SK-N-SH treated with all-trans-retinoic acid at 6 μM for 48 hours (cell line): ENCODE data around the gene ABCB11.

ENCODE experiments used
- ATAC-seq: fragments of 200-7000 bp; cut with Tn5 transposase; 3 replicates; pipeline ENCODE4 v1.9.1; 2020; ENCODE audit warnings: mild to moderate bottlenecking, moderate library complexity
- ARNTL ChIP-seq: fragments of 450-650 bp; formaldehyde crosslinking; IDR thresholded peaks from 2 replicates; pipeline ENCODE4 v1.5.0; 2020; ENCODE audit warnings: low read depth, mild to moderate bottlenecking, moderate library complexity, borderline replicate concordance
- BACH2 ChIP-seq: fragments of 250-450 bp; sonication (Bioruptor Pico); IDR thresholded peaks from 2 replicates; pipeline ENCODE4 v1.9.0; 2021; ENCODE audit warnings: mild to moderate bottlenecking, borderline replicate concordance
- CREB5 ChIP-seq: fragments of 250-450 bp; sonication (Bioruptor Pico); IDR thresholded peaks from 2 replicates; pipeline ENCODE4 v1.5.1; 2020; ENCODE audit warnings: low read depth, mild to moderate bottlenecking, moderate library complexity
- CSDC2 ChIP-seq: fragments of 250-450 bp; sonication (Bioruptor Pico); IDR thresholded peaks from 2 replicates; pipeline ENCODE4 v1.5.0; 2020; ENCODE audit warnings: mild to moderate bottlenecking, moderate library complexity
- CSRNP3 ChIP-seq: fragments of 250-450 bp; sonication (Bioruptor Pico); IDR thresholded peaks from 2 replicates; pipeline ENCODE4 v1.5.1; 2021; ENCODE audit warnings: mild to moderate bottlenecking, moderate library complexity
- ESRRG ChIP-seq: fragments of 250-450 bp; sonication (Bioruptor Pico); IDR thresholded peaks from 2 replicates; pipeline ENCODE4 v1.6.1; 2021; ENCODE audit warnings: mild to moderate bottlenecking
- GLIS3 ChIP-seq: fragments of 250-450 bp; sonication (Bioruptor Pico); IDR thresholded peaks from 2 replicates; pipeline ENCODE4 v1.5.0; 2020; ENCODE audit warnings: mild to moderate bottlenecking, moderate library complexity
- ISL1 ChIP-seq: fragments of 250-450 bp; sonication (Bioruptor Pico); IDR thresholded peaks from 2 replicates; pipeline ENCODE4 v2.1.2; 2022; ENCODE audit warnings: mild to moderate bottlenecking, moderate library complexity
- OSR1 ChIP-seq: fragments of 250-450 bp; sonication (Bioruptor Pico); IDR thresholded peaks from 2 replicates; pipeline ENCODE4 v1.8.0; 2022; ENCODE audit warnings: moderate library complexity, mild to moderate bottlenecking, inconsistent platforms
- PATZ1 ChIP-seq: fragments of 250-450 bp; sonication (Bioruptor Pico); IDR thresholded peaks from 2 replicates; pipeline ENCODE4 v1.8.0; 2020; ENCODE audit warnings: mild to moderate bottlenecking, moderate library complexity, borderline replicate concordance
- POU6F1 ChIP-seq: fragments of 250-450 bp; sonication (Bioruptor Pico); IDR thresholded peaks from 2 replicates; pipeline ENCODE4 v1.8.0; 2021; ENCODE audit warnings: low read depth, mild to moderate bottlenecking, moderate library complexity, borderline replicate concordance
- PPARA ChIP-seq: fragments of 250-450 bp; sonication (Bioruptor Pico); IDR thresholded peaks from 2 replicates; pipeline ENCODE4 v1.5.0; 2020; ENCODE audit warnings: mild to moderate bottlenecking, borderline replicate concordance
- RARB ChIP-seq: fragments of 250-450 bp; sonication (Bioruptor Pico); IDR thresholded peaks from 2 replicates; pipeline ENCODE4 v1.8.0; 2021; ENCODE audit warnings: mild to moderate bottlenecking, moderate library complexity
- SNAI2 ChIP-seq: fragments of 250-450 bp; sonication (Bioruptor Pico); IDR thresholded peaks from 2 replicates; pipeline ENCODE4 v1.5.0; 2020; ENCODE audit warnings: mild to moderate bottlenecking, moderate library complexity
- TCF4 ChIP-seq: fragments of 250-450 bp; sonication (Bioruptor Pico); IDR thresholded peaks from 2 replicates; pipeline ENCODE4 v1.8.0; 2021; ENCODE audit warnings: mild to moderate bottlenecking, moderate library complexity, borderline replicate concordance
- TOX ChIP-seq: fragments of 250-450 bp; sonication (Bioruptor Pico); IDR thresholded peaks from 2 replicates; pipeline ENCODE4 v1.8.0; 2021; ENCODE audit warnings: mild to moderate bottlenecking, moderate library complexity, borderline replicate concordance
- ZC3H10 ChIP-seq: fragments of 250-450 bp; sonication (Bioruptor Pico); IDR thresholded peaks from 2 replicates; pipeline ENCODE4 v1.5.1; 2021; ENCODE audit warnings: mild to moderate bottlenecking, moderate library complexity
- ZFP3 ChIP-seq: fragments of 250-450 bp; sonication (Bioruptor Pico); IDR thresholded peaks from 2 replicates; pipeline ENCODE4 v1.5.0; 2020; ENCODE audit warnings: mild to moderate bottlenecking, moderate library complexity
- ZFP30 ChIP-seq: fragments of 450-650 bp; formaldehyde crosslinking; IDR thresholded peaks from 2 replicates; pipeline ENCODE4 v1.5.0; 2022; ENCODE audit warnings: mild to moderate bottlenecking, moderate library complexity
- ZNF565 ChIP-seq: fragments of 450-650 bp; formaldehyde crosslinking; conservative IDR thresholded peaks from 2 replicates; pipeline ENCODE4 v1.5.0; 2020; ENCODE audit warnings: low read depth, mild to moderate bottlenecking, moderate library complexity
- ZNF70 ChIP-seq: fragments of 450-650 bp; formaldehyde crosslinking; IDR thresholded peaks from 2 replicates; pipeline ENCODE4 v1.5.0; 2020; ENCODE audit warnings: mild to moderate bottlenecking, moderate library complexity
- ZNF8 ChIP-seq: fragments of 450-650 bp; formaldehyde crosslinking; IDR thresholded peaks from 2 replicates; pipeline ENCODE4 v1.5.0; 2020; ENCODE audit warnings: mild to moderate bottlenecking, moderate library complexity

ABCB11 gene

GRCh38 chr2:168954256-168954655, 76.9 kb downstream of the ABCB11 start:
- no peak for ATAC-seq
- TF ChIP-seq CREB5 (CRISPR knock-in tag) (no peak), ZFP30 (CRISPR knock-in tag) (no peak), ZC3H10 (CRISPR knock-in tag) (no peak), ISL1 (CRISPR knock-in tag) (no peak), TOX (no peak), ZNF70 (CRISPR knock-in tag) (no peak), POU6F1 (CRISPR knock-in tag) (no peak), CSDC2 (CRISPR knock-in tag) (no peak), GLIS3 (no peak), PPARA (CRISPR knock-in tag) (no peak), PATZ1 (CRISPR knock-in tag) (no peak), BACH2 (no peak), ZNF8 (no peak), ZFP3 (CRISPR knock-in tag) (no peak)
- TF ChIP-seq, all 23 proteins: peak for 0

- TF ChIP-seq ARNTL = no peak
- no peak for TF ChIP-seq ZNF565 (CRISPR knock-in tag)
- TF ChIP-seq ZFP30 (CRISPR knock-in tag) = no peak
- no peak for TF ChIP-seq RARB (CRISPR knock-in tag)
- no peak for TF ChIP-seq ESRRG
- TF ChIP-seq OSR1 (CRISPR knock-in tag) = no peak
- TF ChIP-seq ZNF8 = no peak
- TF ChIP-seq CSDC2 (CRISPR knock-in tag) = no peak
- no peak for ATAC-seq
Measured at GRCh38 chr2:168952424-168952823, 78.7 kb downstream of the ABCB11 start.

- no peak for TF ChIP-seq ISL1 (CRISPR knock-in tag)
- no peak for ATAC-seq
Measured at GRCh38 chr2:168951871-168952270, 79.3 kb downstream of the ABCB11 start.

GRCh38 chr2:168949324-168949723, 81.8 kb downstream of the ABCB11 start:
- no peak for ATAC-seq
- TF ChIP-seq SNAI2 (CRISPR knock-in tag) (no peak), ZNF8 (peak; percentile 55; the same call in 1 of the 2 replicates), ZNF565 (CRISPR knock-in tag) (no peak)

- TF ChIP-seq POU6F1 (CRISPR knock-in tag) (no peak), GLIS3 (no peak), CSDC2 (CRISPR knock-in tag) (no peak), TOX (no peak), RARB (CRISPR knock-in tag) (no peak), ISL1 (CRISPR knock-in tag) (no peak), ZNF8 (no peak), CSRNP3 (CRISPR knock-in tag) (no peak), BACH2 (no peak), ZNF70 (CRISPR knock-in tag) (no peak), TCF4 (no peak), ZFP30 (CRISPR knock-in tag) (no peak), ARNTL (no peak), ESRRG (no peak)
- TF ChIP-seq, all 23 proteins: peak for 0
Measured at GRCh38 chr2:168948621-168949212, 82.4 kb downstream of the ABCB11 start.

More at GRCh38 chr2:168948621-168949212, 82.4 kb downstream of the ABCB11 start:
- ATAC-seq = peak; percentile 71
